ENCODE measurements around the gene PKDREJ.

The PKDREJ gene

GRCh38 chr22:46219636-46220035 is 43.5 kb downstream of the PKDREJ start:
- no peak for DNase-seq (ENCODE audit: low spot score)
- CTCF ChIA-PET = no interaction called here
- no peak for TF ChIP-seq CTCF (conservative IDR thresholded peaks at IDR 0.05; ENCODE audit: low read depth)
- H3K27ac ChIP-seq = no peak overlapping the region
- POLR2A ChIA-PET (ENCODE audit: low non-redundant PET) = no interaction called here

DNA sequence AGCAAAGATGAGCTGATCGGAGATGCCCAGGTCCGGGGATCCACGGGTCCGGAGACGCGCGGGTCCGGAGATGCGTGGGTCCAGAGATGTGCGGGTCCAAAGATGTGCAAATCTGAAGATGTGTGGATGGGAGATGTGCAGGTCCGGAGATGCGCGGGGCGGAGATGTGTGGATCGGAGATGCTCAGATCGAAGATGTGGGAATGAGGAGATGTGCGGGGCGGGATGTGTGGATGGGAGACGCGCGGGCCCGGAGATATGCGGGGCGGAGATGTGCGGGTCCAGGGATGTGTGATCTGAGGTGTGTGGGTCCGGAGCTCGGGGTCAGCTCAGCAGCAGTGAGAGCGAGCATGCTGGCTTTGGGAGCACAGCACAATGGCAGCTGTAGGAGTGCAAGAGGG is 48.5 kb downstream of the PKDREJ start:
- CTCF ChIA-PET = no interaction called here
- no peak for DNase-seq (ENCODE audit: low spot score)
- H3K27ac ChIP-seq = no peak overlapping the region
- POLR2A ChIA-PET (ENCODE audit: low non-redundant PET) = no interaction called here
- no peak for TF ChIP-seq CTCF (conservative IDR thresholded peaks at IDR 0.05; ENCODE audit: low read depth)

GRCh38 chr22:46214149-46214548 is 49.0 kb downstream of the PKDREJ start:
- DNase-seq (ENCODE audit: low spot score) = no peak
- CTCF ChIA-PET = no interaction called here
- POLR2A ChIA-PET (ENCODE audit: low non-redundant PET) = no interaction called here
- no peak overlapping the region for H3K27ac ChIP-seq
- no peak for TF ChIP-seq CTCF (conservative IDR thresholded peaks at IDR 0.05; ENCODE audit: low read depth)

DNA sequence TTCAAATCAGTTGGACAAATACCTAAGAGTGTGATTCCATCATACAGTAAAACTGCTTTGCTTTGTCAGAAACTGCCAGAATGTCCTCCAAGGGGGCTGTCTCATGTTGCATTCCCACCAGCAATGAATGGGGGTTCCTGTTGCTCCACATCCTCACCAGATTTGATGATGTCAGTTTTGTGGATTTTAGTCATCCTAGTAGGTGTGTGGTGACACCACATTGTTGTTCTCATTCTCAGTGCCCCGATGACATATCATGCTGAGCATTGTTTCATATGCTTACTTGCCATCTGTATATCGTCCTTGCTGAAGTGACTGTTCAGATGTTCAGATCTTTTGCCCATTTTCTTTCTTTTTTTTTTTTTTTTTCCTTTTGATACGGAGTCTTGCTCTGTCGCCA is 50.1 kb downstream of the PKDREJ start:
- no peak for TF ChIP-seq CTCF (conservative IDR thresholded peaks at IDR 0.05; ENCODE audit: low read depth)
- no peak overlapping the region for H3K27ac ChIP-seq
- no peak for DNase-seq (ENCODE audit: low spot score)
- CTCF ChIA-PET = no interaction called here
- POLR2A ChIA-PET (ENCODE audit: low non-redundant PET) = no interaction called here

DNA sequence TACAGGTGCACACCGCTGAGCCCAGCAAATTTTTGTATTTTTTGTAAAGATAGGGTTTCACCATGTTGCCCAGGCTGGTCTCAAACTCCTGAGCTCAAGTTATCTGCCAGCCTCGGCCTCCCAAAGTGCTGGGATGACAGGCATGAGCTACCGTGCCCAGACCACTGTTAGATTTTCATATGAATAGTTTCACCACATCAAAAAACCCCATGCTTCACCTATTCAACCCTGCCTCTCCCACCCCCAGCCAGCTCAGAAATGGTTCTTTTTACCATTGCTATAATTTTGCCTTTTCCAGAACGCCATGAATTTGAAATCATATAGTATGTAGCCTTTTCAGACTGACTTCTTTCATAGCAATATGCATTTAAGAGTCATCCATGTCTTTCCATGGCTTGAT is 50.9 kb downstream of the PKDREJ start:
- no peak for TF ChIP-seq CTCF (conservative IDR thresholded peaks at IDR 0.05; ENCODE audit: low read depth)
- ChIA-PET CTCF (no interaction called here), POLR2A (ENCODE audit: low non-redundant PET) (no interaction called here)
- no peak overlapping the region for H3K27ac ChIP-seq
- no peak for DNase-seq (ENCODE audit: low spot score)

DNA sequence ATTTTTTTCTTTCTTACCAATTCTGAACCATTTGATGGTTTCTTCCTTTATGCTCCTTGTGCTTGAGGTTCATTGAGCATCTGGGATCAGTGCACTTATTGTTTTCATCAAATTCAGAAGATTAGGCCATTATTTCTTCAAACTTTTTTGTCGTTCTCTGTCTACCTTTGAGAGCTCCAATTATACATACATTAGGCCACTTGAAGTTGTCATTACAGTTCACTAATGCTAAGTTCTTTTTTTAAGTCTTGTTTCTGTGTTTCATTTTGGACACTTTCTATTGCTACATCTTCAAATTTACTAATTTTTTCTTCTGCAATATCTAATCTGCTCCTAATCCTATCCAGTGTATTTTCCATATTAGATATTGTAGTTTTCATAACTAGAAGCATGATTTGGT is 53.9 kb downstream of the PKDREJ start:
- H3K27ac ChIP-seq = no peak overlapping the region
- ChIA-PET CTCF (no interaction called here), POLR2A (ENCODE audit: low non-redundant PET) (no interaction called here)
- no peak for TF ChIP-seq CTCF (conservative IDR thresholded peaks at IDR 0.05; ENCODE audit: low read depth)
- DNase-seq (ENCODE audit: low spot score) = no peak
